ENCODE data around the gene DAZL.

DNA sequence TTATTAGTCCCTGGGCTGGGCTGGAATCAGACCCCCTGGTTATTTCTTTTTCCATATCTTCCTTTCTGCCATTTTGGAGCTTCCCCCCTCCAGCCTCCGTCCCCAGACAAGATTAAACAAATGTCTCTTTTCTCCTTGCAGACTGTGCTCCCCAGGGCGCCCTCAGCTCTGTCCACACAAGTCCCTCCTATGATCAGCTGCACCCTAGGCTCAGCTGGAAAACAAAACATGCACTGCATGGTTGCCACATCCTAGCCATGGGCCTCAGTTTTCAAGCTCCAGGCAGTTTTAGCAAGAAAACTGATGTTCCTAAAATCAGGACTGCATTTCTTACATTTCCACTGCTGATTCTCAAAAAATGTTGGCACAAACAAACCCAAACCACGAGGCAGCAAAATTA lies 68.2 kb downstream of the DAZL start:
- TF ChIP-seq, protein P1, sequence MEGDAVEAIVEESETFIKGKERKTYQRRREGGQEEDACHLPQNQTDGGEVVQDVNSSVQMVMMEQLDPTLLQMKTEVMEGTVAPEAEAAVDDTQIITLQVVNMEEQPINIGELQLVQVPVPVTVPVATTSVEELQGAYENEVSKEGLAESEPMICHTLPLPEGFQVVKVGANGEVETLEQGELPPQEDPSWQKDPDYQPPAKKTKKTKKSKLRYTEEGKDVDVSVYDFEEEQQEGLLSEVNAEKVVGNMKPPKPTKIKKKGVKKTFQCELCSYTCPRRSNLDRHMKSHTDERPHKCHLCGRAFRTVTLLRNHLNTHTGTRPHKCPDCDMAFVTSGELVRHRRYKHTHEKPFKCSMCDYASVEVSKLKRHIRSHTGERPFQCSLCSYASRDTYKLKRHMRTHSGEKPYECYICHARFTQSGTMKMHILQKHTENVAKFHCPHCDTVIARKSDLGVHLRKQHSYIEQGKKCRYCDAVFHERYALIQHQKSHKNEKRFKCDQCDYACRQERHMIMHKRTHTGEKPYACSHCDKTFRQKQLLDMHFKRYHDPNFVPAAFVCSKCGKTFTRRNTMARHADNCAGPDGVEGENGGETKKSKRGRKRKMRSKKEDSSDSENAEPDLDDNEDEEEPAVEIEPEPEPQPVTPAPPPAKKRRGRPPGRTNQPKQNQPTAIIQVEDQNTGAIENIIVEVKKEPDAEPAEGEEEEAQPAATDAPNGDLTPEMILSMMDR (IDR thresholded peaks at IDR 0.05), result no peak
- TF ChIP-seq ATF2 (CRISPR knock-in tag; IDR thresholded peaks at IDR 0.05; ENCODE audit: borderline replicate concordance, low read depth) (no peak), NR2C2 (CRISPR knock-in tag; IDR thresholded peaks at IDR 0.05) (no peak), SOX15 (CRISPR knock-in tag; IDR thresholded peaks at IDR 0.05) (no peak), NFYB (CRISPR knock-in tag; conservative IDR thresholded peaks at IDR 0.05; ENCODE audit: low read depth) (no peak), SMAD3 (CRISPR knock-in tag; IDR thresholded peaks at IDR 0.05; ENCODE audit: borderline replicate concordance) (no peak), JAZF1 (CRISPR knock-in tag; IDR thresholded peaks at IDR 0.05) (no peak), ZNF121 (CRISPR knock-in tag; IDR thresholded peaks at IDR 0.05) (no peak), CBFB (CRISPR knock-in tag; IDR thresholded peaks at IDR 0.05; ENCODE audit: low read depth) (no peak), FOXJ3 (CRISPR knock-in tag; IDR thresholded peaks at IDR 0.05; ENCODE audit: borderline replicate concordance) (no peak), KAT7 (CRISPR knock-in tag; IDR thresholded peaks at IDR 0.05; ENCODE audit: borderline replicate concordance) (no peak), RELA (CRISPR knock-in tag; IDR thresholded peaks at IDR 0.05; ENCODE audit: borderline replicate concordance) (no peak)
- TF ChIP-seq, protein P2, sequence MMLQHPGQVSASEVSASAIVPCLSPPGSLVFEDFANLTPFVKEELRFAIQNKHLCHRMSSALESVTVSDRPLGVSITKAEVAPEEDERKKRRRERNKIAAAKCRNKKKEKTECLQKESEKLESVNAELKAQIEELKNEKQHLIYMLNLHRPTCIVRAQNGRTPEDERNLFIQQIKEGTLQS (CRISPR knock-in tag; conservative IDR thresholded peaks at IDR 0.05), result no peak
- TF ChIP-seq, protein P3, sequence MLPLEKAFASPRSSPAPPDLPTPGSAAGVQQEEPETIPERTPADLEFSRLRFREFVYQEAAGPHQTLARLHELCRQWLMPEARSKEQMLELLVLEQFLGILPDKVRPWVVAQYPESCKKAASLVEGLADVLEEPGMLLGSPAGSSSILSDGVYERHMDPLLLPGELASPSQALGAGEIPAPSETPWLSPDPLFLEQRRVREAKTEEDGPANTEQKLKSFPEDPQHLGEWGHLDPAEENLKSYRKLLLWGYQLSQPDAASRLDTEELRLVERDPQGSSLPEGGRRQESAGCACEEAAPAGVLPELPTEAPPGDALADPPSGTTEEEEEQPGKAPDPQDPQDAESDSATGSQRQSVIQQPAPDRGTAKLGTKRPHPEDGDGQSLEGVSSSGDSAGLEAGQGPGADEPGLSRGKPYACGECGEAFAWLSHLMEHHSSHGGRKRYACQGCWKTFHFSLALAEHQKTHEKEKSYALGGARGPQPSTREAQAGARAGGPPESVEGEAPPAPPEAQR (CRISPR knock-in tag; IDR thresholded peaks at IDR 0.05), result no peak
